ENCODE data around the gene NBPF12. TPM values are rescaled to one million over a fixed set of nuclear protein-coding genes. Genes with fewer than 3 reads are reported as not detected.
"Not testable (repeated sequence)": the region's sequence is repeated elsewhere in the genome, so short reads cannot be mapped to it uniquely, and the experiment has no call there.

The NBPF12 gene
- total RNA-seq (2014; rRNA removed; shearing (Covaris generic)), result 1.7 and 4.4 TPM in 2 replicates

- DNase-seq (ENCODE audit: low read depth), result peak; percentile 88
Measured at GRCh38 chr1:146938242-146938902, at the start of gene NBPF12. TSS of gene NBPF12 (plus strand) at chr1:146938324. CDS start at chr1:146960144, 21,820 bp downstream.

GRCh38 chr1:146891355-146891754 lies 46.8 kb upstream of the NBPF12 start:
- DNase-seq (ENCODE audit: low read depth), result not testable (repeated sequence)

GRCh38 chr1:146892331-146892730 lies 45.8 kb upstream of the NBPF12 start:
- DNase-seq (ENCODE audit: low read depth), result not testable (repeated sequence)

- not testable (repeated sequence) for DNase-seq (ENCODE audit: low read depth)
Measured at GRCh38 chr1:146907565-146908261, 30.4 kb upstream of the NBPF12 start.

- DNase-seq (ENCODE audit: low read depth), result peak; percentile 88
Measured at GRCh38 chr1:146912975-146913374, 25.1 kb upstream of the NBPF12 start.

- not testable (repeated sequence) for DNase-seq (ENCODE audit: low read depth)
Measured at GRCh38 chr1:146920811-146921210, 17.3 kb upstream of the NBPF12 start.

GRCh38 chr1:146922614-146923013 lies 15.5 kb upstream of the NBPF12 start:
- DNase-seq (ENCODE audit: low read depth), result not testable (repeated sequence)

GRCh38 chr1:146924106-146924505 lies 14.0 kb upstream of the NBPF12 start:
- DNase-seq (ENCODE audit: low read depth), result not testable (repeated sequence)

GRCh38 chr1:146926413-146926812 lies 11.7 kb upstream of the NBPF12 start:
- not testable (repeated sequence) for DNase-seq (ENCODE audit: low read depth)

- not testable (repeated sequence) for DNase-seq (ENCODE audit: low read depth)
Measured at GRCh38 chr1:146930225-146930624, 7.9 kb upstream of the NBPF12 start.

GRCh38 chr1:146934390-146935223 lies 3.5 kb upstream of the NBPF12 start:
- not testable (repeated sequence) for DNase-seq (ENCODE audit: low read depth)

GRCh38 chr1:146937462-146937861 lies 662 bp upstream of the NBPF12 start:
- DNase-seq (ENCODE audit: low read depth), result not testable (repeated sequence)

- peak; percentile 46 for DNase-seq (ENCODE audit: low read depth)
Measured at GRCh38 chr1:146938927-146939786, 1.0 kb downstream of the NBPF12 start.

- not testable (repeated sequence) for DNase-seq (ENCODE audit: low read depth)
Measured at GRCh38 chr1:146940293-146940692, 2.2 kb downstream of the NBPF12 start.

GRCh38 chr1:146943342-146943886 lies 5.3 kb downstream of the NBPF12 start:
- DNase-seq (ENCODE audit: low read depth), result not testable (repeated sequence)

GRCh38 chr1:146948127-146948526 lies 10.0 kb downstream of the NBPF12 start:
- DNase-seq (ENCODE audit: low read depth), result not testable (repeated sequence)

GRCh38 chr1:146964340-146964739 lies 26.2 kb downstream of the NBPF12 start:
- DNase-seq (ENCODE audit: low read depth), result not testable (repeated sequence)

- not testable (repeated sequence) for DNase-seq (ENCODE audit: low read depth)
Measured at GRCh38 chr1:146966351-146966750, 28.2 kb downstream of the NBPF12 start.

- not testable (repeated sequence) for DNase-seq (ENCODE audit: low read depth)
Measured at GRCh38 chr1:146970656-146971055, 32.5 kb downstream of the NBPF12 start.

- not testable (repeated sequence) for DNase-seq (ENCODE audit: low read depth)
Measured at GRCh38 chr1:146972681-146973080, 34.6 kb downstream of the NBPF12 start.

- DNase-seq (ENCODE audit: low read depth), result not testable (repeated sequence)
Measured at GRCh38 chr1:146985855-146986254, 47.7 kb downstream of the NBPF12 start.

Measured in M059J (cell line).